GM06990 (cell line): ENCODE results near the gene FKBP7.

ENCODE experiments used
- DNase-seq: peaks from one replicate; pipeline ENCODE4 v3.0.0-alpha.2; 2011; ENCODE audit not compliant: insufficient read length; ENCODE audit errors: extremely low read depth
- H3K27me3 ChIP-seq: replicated peaks from 2 replicates; pipeline ENCODE4 v1.6.0; 2011; ENCODE audit warnings: low read length; ENCODE audit not compliant: control insufficient read depth, insufficient read depth
- H3K36me3 ChIP-seq: 2 replicates; pipeline ENCODE4 v1.5.1; 2011; ENCODE audit warnings: low read length; ENCODE audit not compliant: control insufficient read depth, insufficient read depth
- H3K4me3 ChIP-seq: replicated peaks from 2 replicates; pipeline ENCODE4 v1.5.1; 2011; ENCODE audit warnings: low read depth, mild to moderate bottlenecking, control low read depth, low read length
- CTCF ChIP-seq: IDR thresholded peaks from 2 replicates; pipeline ENCODE4 v1.5.1; 2011; ENCODE audit warnings: low read length, control low read depth, mild to moderate bottlenecking, inconsistent platforms; ENCODE audit not compliant: insufficient read depth, poor library complexity, severe bottlenecking

The FKBP7 gene

GRCh38 chr2:178484245-178485041 lies 6.0 kb upstream of the FKBP7 start:
- H3K27me3 ChIP-seq = no peaks in the 10 kb centered on the region
- H3K4me3 ChIP-seq = no peak overlapping the region
- no peak for DNase-seq
- H3K36me3 ChIP-seq = peaks cover 2% of the 10 kb centered on the region; the same call in 1 of the 2 replicates
- TF ChIP-seq CTCF = no peak

GRCh38 chr2:178482437-178482836 lies 4.0 kb upstream of the FKBP7 start:
- DNase-seq = peak; percentile 45
- Histone ChIP-seq H3K27me3 (no peaks in the 10 kb centered on the region), H3K36me3 (peaks cover 2% of the 10 kb centered on the region; the same call in 1 of the 2 replicates), H3K4me3 (peak overlapping the region; percentile 43)
- TF ChIP-seq CTCF = no peak

GRCh38 chr2:178480227-178481181 lies 2.1 kb upstream of the FKBP7 start, which contains the start of gene PLEKHA3:
Gene PLEKHA3 (plus strand): TSS chr2:178480457. CDS start chr2:178480870, 413 bp downstream.
- Histone ChIP-seq H3K27me3 (no peaks in the 10 kb centered on the region), H3K4me3 (peak within 1 kb of the TSS; percentile 92), H3K36me3 (no peaks in the 10 kb centered on the region)
- DNase-seq = peak; percentile 91
- no peak for TF ChIP-seq CTCF

GRCh38 chr2:178479758-178480226 lies 1.4 kb upstream of the FKBP7 start:
- no peak for DNase-seq
- no peaks in the 10 kb centered on the region for H3K36me3 ChIP-seq
- TF ChIP-seq CTCF = no peak

GRCh38 chr2:178479275-178479616 lies 846 bp upstream of the FKBP7 start:
- DNase-seq = no peak
- H3K27me3 ChIP-seq = no peaks in the 10 kb centered on the region
- TF ChIP-seq CTCF = no peak
- no peaks in the 10 kb centered on the region for H3K36me3 ChIP-seq
- H3K4me3 ChIP-seq = peak overlapping the region; percentile 76

More at GRCh38 chr2:178479758-178480226, 1.4 kb upstream of the FKBP7 start:
- peak overlapping the region; percentile 92 for H3K4me3 ChIP-seq
- H3K27me3 ChIP-seq = no peaks in the 10 kb centered on the region
